GM21825 (cell line): ENCODE data around the gene OLIG2.

ENCODE experiments used
- ATAC-seq: cut with Tn5 transposase; IDR thresholded peaks from one replicate; pipeline ENCODE4 v1.9.1; 2021; ENCODE audit warnings: mild to moderate bottlenecking, moderate library complexity; ENCODE audit not compliant: unreplicated experiment

Gene OLIG2

GRCh38 chr21:33032434-33033047 lies 6.8 kb downstream of the OLIG2 start:
- ATAC-seq = no peak

DNA sequence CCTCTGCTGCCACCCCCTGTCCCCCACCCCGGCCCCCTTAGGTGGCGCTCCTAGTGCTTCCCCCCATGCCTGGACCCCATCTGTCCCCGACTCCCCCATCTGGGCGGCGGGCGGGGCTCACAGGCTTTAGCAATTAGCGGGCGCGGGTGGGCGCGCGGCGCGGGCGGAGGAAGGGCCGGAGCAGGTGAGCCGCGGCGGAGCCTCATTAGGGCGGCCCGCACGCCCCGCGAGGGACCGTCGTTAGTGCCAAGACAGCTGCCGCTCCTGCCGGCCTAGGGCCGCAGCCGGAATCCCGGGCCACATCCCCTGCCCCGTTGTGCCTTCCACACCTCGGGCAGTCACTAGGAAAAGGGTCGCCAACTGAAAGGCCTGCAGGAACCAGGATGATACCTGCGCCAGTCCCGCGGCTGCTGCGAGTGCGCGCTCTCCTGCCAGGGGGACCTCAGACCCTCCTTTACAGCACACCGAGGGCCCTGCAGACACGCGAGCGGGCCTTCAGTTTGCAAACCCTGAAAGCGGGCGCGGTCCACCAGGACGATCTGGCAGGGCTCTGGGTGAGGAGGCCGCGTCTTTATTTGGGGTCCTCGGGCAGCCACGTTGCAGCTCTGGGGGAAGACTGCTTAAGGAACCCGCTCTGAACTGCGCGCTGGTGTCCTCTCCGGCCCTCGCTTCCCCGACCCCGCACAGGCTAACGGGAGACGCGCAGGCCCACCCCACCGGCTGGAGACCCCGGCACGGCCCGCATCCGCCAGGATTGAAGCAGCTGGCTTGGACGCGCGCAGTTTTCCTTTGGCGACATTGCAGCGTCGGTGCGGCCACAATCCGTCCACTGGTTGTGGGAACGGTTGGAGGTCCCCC lies 7.6 kb downstream of the OLIG2 start:
- ATAC-seq = no peak

GRCh38 chr21:33033961-33034413 lies 8.3 kb downstream of the OLIG2 start:
- no peak for ATAC-seq

- ATAC-seq = no peak
Observed at GRCh38 chr21:33035147-33035546, 9.4 kb downstream of the OLIG2 start.

GRCh38 chr21:33036430-33037162 lies 10.9 kb downstream of the OLIG2 start:
- ATAC-seq = no peak

GRCh38 chr21:33037501-33037900 lies 11.8 kb downstream of the OLIG2 start:
- ATAC-seq = no peak

- ATAC-seq = no peak
Observed at GRCh38 chr21:33039536-33039935, 13.8 kb downstream of the OLIG2 start.

- ATAC-seq = no peak
Observed at GRCh38 chr21:33040215-33040614, 14.5 kb downstream of the OLIG2 start.

DNA sequence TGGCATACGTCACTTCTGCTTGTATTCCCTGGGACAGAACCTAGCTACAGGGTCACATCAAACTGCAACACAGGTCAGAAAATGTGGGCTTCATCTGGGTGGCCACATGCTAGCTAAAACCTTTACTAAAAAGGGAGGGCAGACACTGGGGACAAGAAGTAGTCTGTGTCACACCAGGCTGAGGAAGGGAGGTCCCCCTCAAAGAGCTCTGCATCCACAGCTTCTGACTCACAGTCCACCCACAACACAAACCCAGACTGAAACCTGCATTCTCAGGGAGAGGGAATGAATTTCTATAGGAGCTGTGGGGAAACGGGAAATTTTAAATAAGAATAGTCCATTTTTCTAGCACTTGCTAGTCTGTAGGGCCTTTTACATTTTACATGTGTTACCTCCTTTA lies 16.2 kb downstream of the OLIG2 start:
- no peak for ATAC-seq

DNA sequence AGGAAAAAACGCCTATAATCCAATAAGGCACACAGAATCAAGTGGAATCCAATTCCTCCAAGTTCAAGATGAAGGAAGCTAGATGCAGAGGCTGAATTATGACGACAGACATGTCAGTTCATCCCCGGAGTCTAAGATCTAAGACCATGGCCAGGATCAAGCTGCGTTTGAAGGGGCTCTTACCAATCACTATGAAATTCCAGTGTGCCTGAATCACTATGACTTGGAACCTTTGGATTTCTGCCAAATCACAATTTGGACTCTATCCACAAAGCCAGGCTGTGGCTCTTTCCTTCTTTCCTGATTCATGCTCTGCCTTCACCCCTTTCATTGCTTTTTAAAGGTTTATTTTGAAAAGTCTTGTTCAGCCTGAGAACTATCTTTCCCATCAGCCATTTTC lies 17.1 kb downstream of the OLIG2 start:
- ATAC-seq = no peak

GRCh38 chr21:33046455-33046854 lies 20.7 kb downstream of the OLIG2 start:
- ATAC-seq = no peak

DNA sequence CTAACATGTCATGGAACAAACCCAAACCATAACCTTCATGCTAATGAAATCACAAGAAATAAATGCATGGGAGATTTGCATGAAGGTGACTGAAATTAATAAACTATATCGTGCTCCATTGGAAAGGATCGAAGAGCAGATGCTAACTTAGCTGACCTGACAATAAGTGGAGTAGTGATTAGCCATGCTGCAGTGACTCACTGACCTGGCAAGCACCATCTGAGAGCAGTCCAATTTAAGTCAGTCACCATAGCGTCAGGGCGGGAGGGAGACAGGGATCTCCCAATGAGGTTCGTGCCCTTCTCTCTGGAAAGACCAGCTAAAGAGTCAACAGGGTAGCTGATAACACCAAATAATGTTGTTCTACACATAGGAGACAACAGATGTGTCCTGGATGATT lies 21.5 kb downstream of the OLIG2 start:
- no peak for ATAC-seq

GRCh38 chr21:33051925-33052324 lies 26.2 kb downstream of the OLIG2 start:
- ATAC-seq = no peak

- no peak for ATAC-seq
Observed at GRCh38 chr21:33053951-33054350, 28.2 kb downstream of the OLIG2 start.

DNA sequence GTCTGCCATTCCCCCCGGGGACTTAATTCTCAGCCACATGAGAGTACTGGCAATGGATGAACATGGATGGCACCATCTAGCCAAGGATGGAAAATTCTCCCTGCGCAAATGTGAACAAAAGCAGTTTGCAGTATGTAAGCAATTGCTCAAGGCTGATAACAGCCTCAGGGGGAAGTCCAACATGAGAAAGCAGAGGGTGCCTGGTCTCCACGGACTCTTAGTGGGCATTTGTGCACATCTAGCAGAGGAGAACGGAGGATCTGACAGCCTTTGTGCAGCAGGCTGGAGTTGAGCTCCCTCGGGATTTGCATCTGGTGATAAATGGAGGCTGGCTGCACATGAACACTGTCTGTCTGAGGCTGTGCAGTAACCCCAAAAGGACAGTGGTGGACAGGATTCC lies 30.3 kb downstream of the OLIG2 start:
- ATAC-seq = no peak

- ATAC-seq = no peak
Observed at GRCh38 chr21:33057385-33057940, 31.7 kb downstream of the OLIG2 start.

DNA sequence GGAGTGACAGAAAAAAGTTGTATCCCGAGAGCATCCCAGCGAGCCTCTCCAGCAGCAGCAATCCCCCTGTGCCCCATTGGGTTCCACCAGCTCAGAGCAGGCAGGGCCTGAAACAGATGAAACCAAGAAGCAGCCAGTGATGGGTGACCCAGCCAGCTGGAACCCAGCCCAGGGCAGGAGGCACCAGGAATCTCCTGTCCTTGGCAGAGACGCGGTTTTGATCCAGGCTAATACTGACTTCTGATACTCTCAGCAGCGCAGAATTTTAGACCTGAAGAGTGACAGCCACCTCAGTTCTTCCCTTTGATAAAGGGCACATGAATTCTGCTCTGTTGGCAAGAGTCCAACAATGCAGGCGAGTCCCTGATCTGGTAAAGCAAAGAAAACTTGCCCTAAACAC lies 32.8 kb downstream of the OLIG2 start:
- no peak for ATAC-seq

- no peak for ATAC-seq
Observed at GRCh38 chr21:33058957-33059356, 33.2 kb downstream of the OLIG2 start.

DNA sequence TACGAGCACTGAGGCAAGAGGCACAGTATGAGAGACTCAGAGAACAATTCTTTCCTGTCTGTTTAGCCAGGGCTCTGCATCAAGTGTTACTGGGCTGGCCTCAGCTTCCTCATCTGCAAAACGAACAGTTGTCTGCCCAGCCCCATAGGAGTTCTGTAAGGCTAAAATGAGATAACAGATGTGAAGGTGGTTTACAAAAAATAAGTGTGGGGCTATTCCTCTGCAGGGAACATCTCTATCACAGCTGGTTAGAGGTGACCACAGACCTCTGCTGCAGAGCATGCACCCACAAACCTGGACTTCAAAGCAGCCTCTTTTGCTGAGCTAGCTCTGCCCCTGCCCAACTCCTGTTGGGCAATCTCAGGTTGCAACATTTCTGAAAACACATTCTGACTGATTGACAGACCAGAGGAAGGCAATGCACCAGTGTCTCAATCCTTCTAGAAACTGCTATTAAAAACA lies 33.7 kb downstream of the OLIG2 start:
- ATAC-seq = no peak

GRCh38 chr21:33061233-33061632 lies 35.5 kb downstream of the OLIG2 start:
- no peak for ATAC-seq

GRCh38 chr21:33063375-33063883 lies 37.7 kb downstream of the OLIG2 start:
- ATAC-seq = no peak
